ENCODE results near the gene CPNE9. TPM values are rescaled to one million over a fixed set of nuclear protein-coding genes. Genes with fewer than 3 reads are reported as not detected.

The CPNE9 gene
- total RNA-seq, 4 donors from 2014 or later = 0.33 to 0.42 TPM; not detected in 2

DNA sequence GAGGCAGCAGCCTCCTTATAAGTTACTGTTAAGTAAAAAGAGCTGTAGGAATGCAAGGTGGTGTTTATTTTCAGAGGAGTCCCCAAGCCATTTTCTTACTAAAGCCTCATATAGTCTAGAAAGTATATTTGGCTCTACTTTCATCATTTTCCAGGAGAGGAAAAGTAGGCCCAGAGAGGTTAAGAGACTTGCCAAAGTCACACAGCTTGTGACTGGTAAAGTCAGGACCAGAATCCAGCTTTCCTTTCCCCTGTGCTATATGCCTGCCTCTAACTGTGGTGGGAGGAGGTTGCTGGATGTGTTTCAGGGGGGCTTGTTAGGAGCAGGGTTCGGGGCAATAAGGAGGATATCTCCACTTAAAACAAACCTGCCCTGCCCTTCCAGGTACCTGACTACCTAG is 38.9 kb downstream of the CPNE9 start:
- Histone ChIP-seq H3K27ac (replicated peaks in 1 of 4) (no peak overlapping the region), H3K9me3 (no peaks in the 10 kb centered on the region), H3K27me3 (no peaks in the 10 kb centered on the region), H3K4me3 (no peak overlapping the region), H3K4me1 (peaks cover 0 to 3% (median 0%) of the 10 kb centered on the region in 4 donors), H3K36me3 (peaks cover 93 to 100% (median 100%) of the 10 kb centered on the region in 4 donors)
- TF ChIP-seq EP300 (IDR thresholded peaks at IDR 0.05) (no peak), POLR2A (IDR thresholded peaks at IDR 0.05; ENCODE audit: low read depth) (no peak), POLR2AphosphoS5 (IDR thresholded peaks at IDR 0.05) (no peak)
- TF ChIP-seq, protein P1, sequence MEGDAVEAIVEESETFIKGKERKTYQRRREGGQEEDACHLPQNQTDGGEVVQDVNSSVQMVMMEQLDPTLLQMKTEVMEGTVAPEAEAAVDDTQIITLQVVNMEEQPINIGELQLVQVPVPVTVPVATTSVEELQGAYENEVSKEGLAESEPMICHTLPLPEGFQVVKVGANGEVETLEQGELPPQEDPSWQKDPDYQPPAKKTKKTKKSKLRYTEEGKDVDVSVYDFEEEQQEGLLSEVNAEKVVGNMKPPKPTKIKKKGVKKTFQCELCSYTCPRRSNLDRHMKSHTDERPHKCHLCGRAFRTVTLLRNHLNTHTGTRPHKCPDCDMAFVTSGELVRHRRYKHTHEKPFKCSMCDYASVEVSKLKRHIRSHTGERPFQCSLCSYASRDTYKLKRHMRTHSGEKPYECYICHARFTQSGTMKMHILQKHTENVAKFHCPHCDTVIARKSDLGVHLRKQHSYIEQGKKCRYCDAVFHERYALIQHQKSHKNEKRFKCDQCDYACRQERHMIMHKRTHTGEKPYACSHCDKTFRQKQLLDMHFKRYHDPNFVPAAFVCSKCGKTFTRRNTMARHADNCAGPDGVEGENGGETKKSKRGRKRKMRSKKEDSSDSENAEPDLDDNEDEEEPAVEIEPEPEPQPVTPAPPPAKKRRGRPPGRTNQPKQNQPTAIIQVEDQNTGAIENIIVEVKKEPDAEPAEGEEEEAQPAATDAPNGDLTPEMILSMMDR (IDR thresholded peaks at IDR 0.05) = no peak
- WGBS = 100% methylated on average over 1 of the region's 1 CpG
- DNase-seq (ENCODE audit: extremely low spot score) = no peak
- intact Hi-C loops (cut with DNase I) = no loop called here

DNA sequence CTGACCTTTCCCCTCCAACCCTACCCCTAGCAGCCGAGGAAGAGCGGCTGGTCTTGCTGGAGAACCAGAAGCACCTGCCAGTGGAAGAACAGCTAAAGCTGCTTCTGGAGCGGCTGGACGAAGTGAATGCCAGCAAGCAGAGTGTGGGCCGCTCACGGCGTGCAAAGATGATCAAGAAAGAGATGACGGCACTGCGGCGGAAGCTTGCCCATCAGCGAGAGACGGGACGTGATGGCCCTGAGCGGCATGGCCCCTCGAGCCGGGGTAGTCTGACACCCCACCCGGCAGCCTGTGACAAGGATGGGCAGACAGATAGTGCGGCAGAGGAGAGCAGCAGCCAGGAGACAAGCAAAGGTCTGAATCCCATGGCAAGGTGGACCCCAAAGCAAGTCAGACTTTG is 39.9 kb downstream of the CPNE9 start:
- H3K36me3 ChIP-seq = peaks cover 85 to 100% (median 95%) of the 10 kb centered on the region in 4 donors
- no peaks in the 10 kb centered on the region for H3K27me3 ChIP-seq
- TF ChIP-seq EP300 (IDR thresholded peaks at IDR 0.05) (no peak), POLR2AphosphoS5 (IDR thresholded peaks at IDR 0.05) (no peak), POLR2A (IDR thresholded peaks at IDR 0.05; ENCODE audit: low read depth) (no peak)
- TF ChIP-seq, protein P1 (IDR thresholded peaks at IDR 0.05) = no peak
- H3K4me3 ChIP-seq = no peak overlapping the region
- H3K27ac ChIP-seq (replicated peaks in 1 of 4) = no peak overlapping the region
- H3K4me1 ChIP-seq = peaks cover 0 to 5% (median 2%) of the 10 kb centered on the region in 4 donors
- no peak for DNase-seq (ENCODE audit: extremely low spot score)
- no peaks in the 10 kb centered on the region for H3K9me3 ChIP-seq
- intact Hi-C loops (cut with DNase I) = no loop called here
- WGBS = 91% methylated on average over 18 of the region's 18 CpGs

DNA sequence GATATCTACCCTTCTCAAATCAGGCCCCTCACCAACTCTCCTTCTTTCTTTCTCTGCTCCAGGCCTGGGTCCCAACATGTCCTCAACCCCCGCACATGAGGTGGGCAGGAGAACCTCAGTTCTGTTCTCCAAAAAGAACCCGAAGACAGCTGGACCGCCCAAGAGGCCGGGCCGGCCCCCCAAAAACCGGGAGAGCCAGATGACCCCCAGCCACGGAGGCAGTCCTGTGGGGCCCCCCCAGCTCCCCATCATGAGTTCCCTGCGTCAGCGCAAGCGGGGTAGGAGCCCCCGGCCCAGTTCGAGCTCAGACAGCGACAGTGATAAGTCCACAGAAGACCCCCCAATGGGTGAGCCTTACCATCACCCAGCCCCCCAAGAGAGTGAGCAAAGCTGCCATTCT is 40.5 kb downstream of the CPNE9 start:
- H3K36me3 ChIP-seq = peaks cover 79 to 96% (median 89%) of the 10 kb centered on the region in 4 donors
- 97% methylated on average over 6 of the region's 13 CpGs for WGBS
- no peak for DNase-seq (ENCODE audit: extremely low spot score)
- H3K27ac ChIP-seq (replicated peaks in 1 of 4) = no peak overlapping the region
- TF ChIP-seq, protein P1 (IDR thresholded peaks at IDR 0.05) = no peak
- TF ChIP-seq POLR2A (IDR thresholded peaks at IDR 0.05; ENCODE audit: low read depth) (no peak), POLR2AphosphoS5 (IDR thresholded peaks at IDR 0.05) (no peak), EP300 (IDR thresholded peaks at IDR 0.05) (no peak)
- H3K4me1 ChIP-seq = peaks cover 4 to 11% (median 8%) of the 10 kb centered on the region in 4 donors
- intact Hi-C loops (cut with DNase I) = no loop called here
- no peaks in the 10 kb centered on the region for H3K27me3 ChIP-seq
- no peaks in the 10 kb centered on the region for H3K9me3 ChIP-seq
- no peak overlapping the region for H3K4me3 ChIP-seq

DNA sequence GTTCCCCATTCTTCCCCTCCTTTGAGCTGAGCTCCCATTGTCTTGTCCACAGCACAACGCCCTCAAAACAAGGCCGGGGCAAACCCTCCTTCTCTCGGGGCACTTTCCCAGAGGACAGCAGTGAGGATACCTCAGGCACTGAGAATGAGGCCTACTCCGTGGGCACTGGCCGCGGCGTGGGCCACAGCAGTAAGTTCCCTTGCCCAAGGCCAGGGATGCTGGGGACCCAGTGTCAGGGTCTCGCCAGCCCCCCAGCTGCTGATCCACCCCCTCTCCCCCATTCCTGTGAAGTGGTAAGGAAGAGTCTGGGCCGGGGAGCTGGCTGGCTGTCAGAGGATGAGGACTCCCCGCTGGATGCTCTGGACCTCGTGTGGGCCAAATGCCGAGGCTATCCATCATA is 41.9 kb downstream of the CPNE9 start:
- TF ChIP-seq POLR2AphosphoS5 (IDR thresholded peaks at IDR 0.05) (no peak), EP300 (IDR thresholded peaks at IDR 0.05) (no peak), POLR2A (IDR thresholded peaks at IDR 0.05; ENCODE audit: low read depth) (no peak)
- TF ChIP-seq, protein P1 (IDR thresholded peaks at IDR 0.05) = no peak
- intact Hi-C loops (cut with DNase I) = no loop called here
- 89% methylated on average over 8 of the region's 12 CpGs for WGBS
- no peak for DNase-seq (ENCODE audit: extremely low spot score)
- Histone ChIP-seq H3K27me3 (no peaks in the 10 kb centered on the region), H3K36me3 (peaks cover 65 to 83% (median 76%) of the 10 kb centered on the region in 4 donors), H3K4me1 (peaks cover 9 to 18% (median 14%) of the 10 kb centered on the region in 4 donors), H3K4me3 (no peak overlapping the region), H3K9me3 (no peaks in the 10 kb centered on the region), H3K27ac (replicated peaks in 1 of 4) (no peak overlapping the region)

DNA sequence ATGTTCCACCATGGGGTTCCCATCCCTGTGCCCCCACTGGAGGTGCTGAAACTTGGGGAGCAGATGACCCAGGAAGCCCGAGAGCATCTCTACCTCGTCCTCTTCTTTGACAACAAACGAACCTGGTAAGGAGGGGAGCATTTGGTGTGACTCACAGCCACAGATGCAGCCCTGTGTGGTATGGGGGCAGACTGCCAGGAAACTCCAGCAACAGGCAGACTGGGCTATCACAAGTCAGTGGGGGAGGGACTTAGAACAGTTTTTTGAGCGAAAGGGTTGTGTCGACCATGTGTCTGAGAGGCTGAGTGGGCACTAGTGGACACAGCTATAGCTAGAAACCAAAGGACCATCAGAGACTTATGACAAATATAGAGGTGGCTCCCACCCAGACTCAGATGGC is 42.7 kb downstream of the CPNE9 start:
- DNase-seq (ENCODE audit: extremely low spot score) = no peak
- intact Hi-C loops (cut with DNase I) = no loop called here
- Histone ChIP-seq H3K27me3 (no peaks in the 10 kb centered on the region), H3K4me3 (no peak overlapping the region), H3K4me1 (peaks cover 15 to 26% (median 23%) of the 10 kb centered on the region in 4 donors), H3K9me3 (no peaks in the 10 kb centered on the region), H3K36me3 (peaks cover 57 to 74% (median 68%) of the 10 kb centered on the region in 4 donors), H3K27ac (replicated peaks in 1 of 4) (no peak overlapping the region)
- WGBS = 83% methylated on average over 5 of the region's 5 CpGs
- TF ChIP-seq POLR2AphosphoS5 (IDR thresholded peaks at IDR 0.05) (no peak), POLR2A (IDR thresholded peaks at IDR 0.05; ENCODE audit: low read depth) (no peak), EP300 (IDR thresholded peaks at IDR 0.05) (no peak)
- TF ChIP-seq, protein P1 (IDR thresholded peaks at IDR 0.05) = no peak
